ENCODE data around the gene A3GALT2. TPM values are rescaled to one million over a fixed set of nuclear protein-coding genes. Genes with fewer than 3 reads are reported as not detected.

A3GALT2 gene
- total RNA-seq, 1 experiment from 2014 or later: not detected

DNA sequence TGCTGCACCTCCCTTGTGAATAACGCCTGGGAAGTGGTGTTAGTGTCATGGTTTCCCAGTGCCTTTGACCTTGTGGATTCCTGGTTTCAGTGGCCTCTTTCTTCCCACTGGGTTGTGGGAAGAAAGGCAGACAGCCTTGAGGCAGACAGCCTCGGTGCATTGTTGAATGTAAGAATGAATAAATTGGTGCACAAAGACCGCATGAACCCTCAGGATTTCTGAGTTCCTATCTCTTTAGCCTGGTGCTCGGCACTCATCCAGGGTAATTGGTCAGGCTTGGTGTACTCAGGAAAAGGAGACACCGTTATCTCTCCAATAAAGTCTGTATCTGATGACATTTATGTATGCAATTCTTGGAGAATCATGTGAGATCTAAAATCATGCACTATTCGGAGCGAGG is 59.6 kb downstream of the A3GALT2 start (continued):
- TF ChIP-seq, protein P1, sequence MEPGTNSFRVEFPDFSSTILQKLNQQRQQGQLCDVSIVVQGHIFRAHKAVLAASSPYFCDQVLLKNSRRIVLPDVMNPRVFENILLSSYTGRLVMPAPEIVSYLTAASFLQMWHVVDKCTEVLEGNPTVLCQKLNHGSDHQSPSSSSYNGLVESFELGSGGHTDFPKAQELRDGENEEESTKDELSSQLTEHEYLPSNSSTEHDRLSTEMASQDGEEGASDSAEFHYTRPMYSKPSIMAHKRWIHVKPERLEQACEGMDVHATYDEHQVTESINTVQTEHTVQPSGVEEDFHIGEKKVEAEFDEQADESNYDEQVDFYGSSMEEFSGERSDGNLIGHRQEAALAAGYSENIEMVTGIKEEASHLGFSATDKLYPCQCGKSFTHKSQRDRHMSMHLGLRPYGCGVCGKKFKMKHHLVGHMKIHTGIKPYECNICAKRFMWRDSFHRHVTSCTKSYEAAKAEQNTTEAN (CRISPR knock-in tag; IDR thresholded peaks at IDR 0.05): no peak

DNA sequence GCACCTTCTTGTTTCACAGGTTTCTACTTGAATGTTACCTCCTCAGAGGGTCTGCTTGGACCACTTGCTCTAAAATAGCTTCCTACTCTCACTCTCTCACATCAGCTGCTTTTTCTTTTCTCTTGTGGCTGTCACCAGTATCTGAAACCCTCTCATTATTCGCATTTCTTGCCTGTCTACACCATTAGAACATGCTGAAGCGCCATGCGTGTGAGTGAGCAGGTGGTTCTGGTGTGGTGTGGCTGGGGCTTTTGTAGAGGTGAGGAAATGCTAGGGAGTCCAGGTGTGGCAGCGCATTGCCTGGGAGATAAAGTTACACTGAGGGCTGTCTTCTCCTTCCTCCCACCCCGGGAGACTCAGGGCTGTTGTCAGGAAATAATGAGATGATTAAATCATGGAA is 60.5 kb downstream of the A3GALT2 start:
- Mint-ChIP-seq H3K4me3 (no peak overlapping the region), H3K4me1 (peaks cover 29% of the 10 kb centered on the region), H3K27ac (no peak overlapping the region), H3K27me3 (ENCODE audit: low read depth) (no peaks in the 10 kb centered on the region; the same call in 1 of the 2 replicates), H3K36me3 (no peaks in the 10 kb centered on the region; the same call in 1 of the 2 replicates), H3K9me3 (no peaks in the 10 kb centered on the region)
- ChIA-PET CTCF (interaction anchor here (1.2 to 1.4 kb wide), 2 partner anchors 120 to 133 kb away, joined by 3 to 4 read pairs; no protein-coding TSS in a partner anchor), POLR2A (no interaction called here)
- ATAC-seq (no peak), DNase-seq (ENCODE audit: low spot score) (no peak)
- TF ChIP-seq, protein P2, sequence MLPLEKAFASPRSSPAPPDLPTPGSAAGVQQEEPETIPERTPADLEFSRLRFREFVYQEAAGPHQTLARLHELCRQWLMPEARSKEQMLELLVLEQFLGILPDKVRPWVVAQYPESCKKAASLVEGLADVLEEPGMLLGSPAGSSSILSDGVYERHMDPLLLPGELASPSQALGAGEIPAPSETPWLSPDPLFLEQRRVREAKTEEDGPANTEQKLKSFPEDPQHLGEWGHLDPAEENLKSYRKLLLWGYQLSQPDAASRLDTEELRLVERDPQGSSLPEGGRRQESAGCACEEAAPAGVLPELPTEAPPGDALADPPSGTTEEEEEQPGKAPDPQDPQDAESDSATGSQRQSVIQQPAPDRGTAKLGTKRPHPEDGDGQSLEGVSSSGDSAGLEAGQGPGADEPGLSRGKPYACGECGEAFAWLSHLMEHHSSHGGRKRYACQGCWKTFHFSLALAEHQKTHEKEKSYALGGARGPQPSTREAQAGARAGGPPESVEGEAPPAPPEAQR (CRISPR knock-in tag; IDR thresholded peaks at IDR 0.05): no peak
- TF ChIP-seq NR1H2 (CRISPR knock-in tag; IDR thresholded peaks at IDR 0.05): no peak
- TF ChIP-seq HMGXB4 (CRISPR knock-in tag; IDR thresholded peaks at IDR 0.05): no peak
- TF ChIP-seq FOXK1 (CRISPR knock-in tag; IDR thresholded peaks at IDR 0.05): no peak
- no peak for TF ChIP-seq ARID4B (CRISPR knock-in tag; IDR thresholded peaks at IDR 0.05; ENCODE audit: borderline replicate concordance)
- TF ChIP-seq JUN (CRISPR knock-in tag; IDR thresholded peaks at IDR 0.05): no peak
- TF ChIP-seq, protein P3, sequence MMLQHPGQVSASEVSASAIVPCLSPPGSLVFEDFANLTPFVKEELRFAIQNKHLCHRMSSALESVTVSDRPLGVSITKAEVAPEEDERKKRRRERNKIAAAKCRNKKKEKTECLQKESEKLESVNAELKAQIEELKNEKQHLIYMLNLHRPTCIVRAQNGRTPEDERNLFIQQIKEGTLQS (CRISPR knock-in tag; conservative IDR thresholded peaks at IDR 0.05): no peak
- TF ChIP-seq SMAD3 (CRISPR knock-in tag; IDR thresholded peaks at IDR 0.05; ENCODE audit: borderline replicate concordance): no peak
- no peak for TF ChIP-seq SOX15 (CRISPR knock-in tag; IDR thresholded peaks at IDR 0.05)
- no peak for TF ChIP-seq NFE2L1 (CRISPR knock-in tag; IDR thresholded peaks at IDR 0.05)
- no peak for TF ChIP-seq E2F5 (CRISPR knock-in tag; IDR thresholded peaks at IDR 0.05)
- no peak for TF ChIP-seq ZNF121 (CRISPR knock-in tag; IDR thresholded peaks at IDR 0.05)
- no peak for TF ChIP-seq ESRRA (CRISPR knock-in tag; IDR thresholded peaks at IDR 0.05; ENCODE audit: borderline replicate concordance)
- TF ChIP-seq, protein P1 (CRISPR knock-in tag; IDR thresholded peaks at IDR 0.05): no peak
- TF ChIP-seq, protein P4, sequence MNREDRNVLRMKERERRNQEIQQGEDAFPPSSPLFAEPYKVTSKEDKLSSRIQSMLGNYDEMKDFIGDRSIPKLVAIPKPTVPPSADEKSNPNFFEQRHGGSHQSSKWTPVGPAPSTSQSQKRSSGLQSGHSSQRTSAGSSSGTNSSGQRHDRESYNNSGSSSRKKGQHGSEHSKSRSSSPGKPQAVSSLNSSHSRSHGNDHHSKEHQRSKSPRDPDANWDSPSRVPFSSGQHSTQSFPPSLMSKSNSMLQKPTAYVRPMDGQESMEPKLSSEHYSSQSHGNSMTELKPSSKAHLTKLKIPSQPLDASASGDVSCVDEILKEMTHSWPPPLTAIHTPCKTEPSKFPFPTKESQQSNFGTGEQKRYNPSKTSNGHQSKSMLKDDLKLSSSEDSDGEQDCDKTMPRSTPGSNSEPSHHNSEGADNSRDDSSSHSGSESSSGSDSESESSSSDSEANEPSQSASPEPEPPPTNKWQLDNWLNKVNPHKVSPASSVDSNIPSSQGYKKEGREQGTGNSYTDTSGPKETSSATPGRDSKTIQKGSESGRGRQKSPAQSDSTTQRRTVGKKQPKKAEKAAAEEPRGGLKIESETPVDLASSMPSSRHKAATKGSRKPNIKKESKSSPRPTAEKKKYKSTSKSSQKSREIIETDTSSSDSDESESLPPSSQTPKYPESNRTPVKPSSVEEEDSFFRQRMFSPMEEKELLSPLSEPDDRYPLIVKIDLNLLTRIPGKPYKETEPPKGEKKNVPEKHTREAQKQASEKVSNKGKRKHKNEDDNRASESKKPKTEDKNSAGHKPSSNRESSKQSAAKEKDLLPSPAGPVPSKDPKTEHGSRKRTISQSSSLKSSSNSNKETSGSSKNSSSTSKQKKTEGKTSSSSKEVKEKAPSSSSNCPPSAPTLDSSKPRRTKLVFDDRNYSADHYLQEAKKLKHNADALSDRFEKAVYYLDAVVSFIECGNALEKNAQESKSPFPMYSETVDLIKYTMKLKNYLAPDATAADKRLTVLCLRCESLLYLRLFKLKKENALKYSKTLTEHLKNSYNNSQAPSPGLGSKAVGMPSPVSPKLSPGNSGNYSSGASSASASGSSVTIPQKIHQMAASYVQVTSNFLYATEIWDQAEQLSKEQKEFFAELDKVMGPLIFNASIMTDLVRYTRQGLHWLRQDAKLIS (CRISPR knock-in tag; IDR thresholded peaks at IDR 0.05; ENCODE audit: borderline replicate concordance): no peak
- TF ChIP-seq RORB (CRISPR knock-in tag; IDR thresholded peaks at IDR 0.05): no peak
- no peak for TF ChIP-seq ETV6 (CRISPR knock-in tag; IDR thresholded peaks at IDR 0.05)
- no peak for TF ChIP-seq ZNF512 (CRISPR knock-in tag; IDR thresholded peaks at IDR 0.05; ENCODE audit: borderline replicate concordance)

Data from WTC11 (cell line).